GM23338 (cell line): Measurements from ENCODE around the gene DCTN5. TPM values are rescaled to one million over a fixed set of nuclear protein-coding genes. Genes with fewer than 3 reads are reported as not detected.

ENCODE experiments used
- ATAC-seq: fragments of 200-7000 bp; cut with Tn5 transposase; 3 replicates; pipeline ENCODE4 v1.9.1; 2020
- DNase-seq: peaks from one replicate; pipeline ENCODE4 v3.0.0-alpha.2; 2015; ENCODE audit warnings: low spot score
- H2AFZ ChIP-seq: fragments of 200-600 bp; sonication (generic); 2 replicates; pipeline ENCODE4 v1.8.0; 2016; ENCODE audit warnings: antibody characterized with exemption, mild to moderate bottlenecking, moderate library complexity
- H3F3A ChIP-seq: fragments of 200-600 bp; sonication (generic); replicated peaks from 2 replicates; pipeline ENCODE4 v1.8.0; 2017; ENCODE audit warnings: antibody characterized with exemption, mixed run types, low read depth
- H3K27ac ChIP-seq: fragments of 200-600 bp; sonication (generic); 2 replicates; pipeline ENCODE4 v1.6.1; 2016; ENCODE audit warnings: low read depth
- H3K27me3 ChIP-seq: fragments of 200-600 bp; sonication (generic); 2 replicates; pipeline ENCODE4 v1.8.0; 2016; ENCODE audit warnings: mild to moderate bottlenecking, mixed run types, moderate library complexity; ENCODE audit not compliant: insufficient read depth
- H3K36me3 ChIP-seq: fragments of 200-600 bp; sonication (generic); 2 replicates; pipeline ENCODE4 v1.8.0; 2016; ENCODE audit warnings: mild to moderate bottlenecking; ENCODE audit not compliant: insufficient read depth
- H3K4me1 ChIP-seq: fragments of 200-600 bp; sonication (generic); 2 replicates; pipeline ENCODE4 v1.8.0; 2016; ENCODE audit warnings: mild to moderate bottlenecking, moderate library complexity; ENCODE audit not compliant: insufficient read depth
- H3K4me2 ChIP-seq: fragments of 200-600 bp; sonication (generic); 2 replicates; pipeline ENCODE4 v1.7.1; 2017; ENCODE audit warnings: mixed run types
- H3K4me3 ChIP-seq: fragments of 200-600 bp; sonication (generic); 2 replicates; pipeline ENCODE4 v1.6.1; 2016; ENCODE audit warnings: mixed run types
- H3K79me2 ChIP-seq: fragments of 200-600 bp; sonication (generic); replicated peaks from 2 replicates; pipeline ENCODE4 v1.8.0; 2017; ENCODE audit warnings: mild to moderate bottlenecking; ENCODE audit not compliant: insufficient read depth
- H3K9me2 ChIP-seq: fragments of 200-600 bp; sonication (generic); 2 replicates; pipeline ENCODE4 v1.8.0; 2017; ENCODE audit not compliant: insufficient read depth
- H4K20me1 ChIP-seq: fragments of 200-600 bp; sonication (generic); replicated peaks from 2 replicates; pipeline ENCODE4 v1.8.0; 2017; ENCODE audit warnings: mild to moderate bottlenecking; ENCODE audit not compliant: insufficient read depth
- H3K27ac Mint-ChIP-seq: 2 replicates; pipeline ENCODE4 v1.8.0; 2020; ENCODE audit warnings: inconsistent platforms, mild to moderate bottlenecking, moderate library complexity, mixed read lengths
- H3K27me3 Mint-ChIP-seq: 3 replicates; pipeline ENCODE4 v1.8.0; 2022; ENCODE audit warnings: low read depth, mild to moderate bottlenecking, moderate library complexity, mixed read lengths, inconsistent platforms; ENCODE audit not compliant: insufficient read depth, poor library complexity
- H3K36me3 Mint-ChIP-seq: 3 replicates; pipeline ENCODE4 v1.8.0; 2021; ENCODE audit warnings: low read depth, mild to moderate bottlenecking, inconsistent platforms, moderate library complexity, mixed read lengths
- H3K4me1 Mint-ChIP-seq: 3 replicates; pipeline ENCODE4 v1.8.0; 2020; ENCODE audit warnings: mild to moderate bottlenecking, inconsistent platforms, mixed read lengths
- H3K4me3 Mint-ChIP-seq: 3 replicates; pipeline ENCODE4 v1.8.0; 2021; ENCODE audit warnings: moderate library complexity, mild to moderate bottlenecking, inconsistent platforms, mixed read lengths
- H3K9me3 Mint-ChIP-seq: 3 replicates; pipeline ENCODE4 v1.8.0; 2020; ENCODE audit warnings: moderate library complexity, mild to moderate bottlenecking, inconsistent platforms, mixed read lengths
- CREB1 ChIP-seq: fragments of 250-450 bp; sonication (Bioruptor Pico); IDR thresholded peaks from 2 replicates; pipeline ENCODE4 v1.5.0; 2020; ENCODE audit warnings: low read depth, mild to moderate bottlenecking, moderate library complexity
- CTCF ChIP-seq, 2 experiments: fragments of 200-600 bp in 1 of 2; sonication (generic) in 1 of 2; conservative IDR thresholded peaks; 2 replicates each; pipeline versions ENCODE4 v1.5.1 to v1.6.1; 2016 to 2017; ENCODE audit warnings: antibody characterized with exemption in 2 of 2, low read depth in 2 of 2, mild to moderate bottlenecking in 2 of 2, moderate library complexity in 1 of 2
- ETS1 ChIP-seq: IDR thresholded peaks from 2 replicates; pipeline ENCODE4 v1.6.1; 2016; ENCODE audit warnings: antibody characterized with exemption
- EZH2 ChIP-seq: fragments of 200-600 bp; sonication (generic); IDR thresholded peaks from one replicate; pipeline ENCODE4 v1.8.0; 2017; ENCODE audit warnings: antibody characterized with exemption, mild to moderate bottlenecking, low read depth; ENCODE audit not compliant: unreplicated experiment
- EZH2phosphoT487 ChIP-seq: fragments of 200-600 bp; sonication (generic); IDR thresholded peaks from one replicate; pipeline ENCODE4 v1.8.1; 2018; ENCODE audit warnings: antibody characterized with exemption; ENCODE audit not compliant: unreplicated experiment
- JUNB ChIP-seq: IDR thresholded peaks from one replicate; pipeline ENCODE4 v1.6.1; 2016; ENCODE audit warnings: antibody characterized with exemption; ENCODE audit not compliant: unreplicated experiment
- NANOG ChIP-seq: IDR thresholded peaks from 2 replicates; pipeline ENCODE4 v1.6.1; 2016; ENCODE audit warnings: antibody characterized with exemption, borderline replicate concordance
- POLR2AphosphoS5 ChIP-seq: IDR thresholded peaks from 2 replicates; pipeline ENCODE4 v1.6.1; 2016; ENCODE audit warnings: antibody characterized with exemption, low read depth
- STAT1 ChIP-seq: IDR thresholded peaks from one replicate; pipeline ENCODE4 v1.6.1; 2016; ENCODE audit warnings: antibody characterized with exemption; ENCODE audit not compliant: unreplicated experiment
- ZNF462 ChIP-seq: fragments of 250-450 bp; sonication (Bioruptor Pico); IDR thresholded peaks from 2 replicates; pipeline ENCODE4 v1.5.0; 2020; ENCODE audit warnings: mild to moderate bottlenecking, moderate library complexity
- polyA plus RNA-seq: library from polyadenylated mRNA; unstranded; fragments of >200 nt; fragmentation: Nextera tagmentation; extraction: Ambion mirVana; gene quantifications from 2 replicates; pipeline ENCODE4 v1.2.1, GENCODE V29; 2016
- total RNA-seq: library from RNA; depleted of rRNA; stranded (reverse); fragments of >200 nt; shearing (Covaris generic); gene quantifications from 2 replicates; pipeline ENCODE4 v1.2.3, GENCODE V29; 2014
- TF ChIP-seq, protein P1 (sequence below): IDR thresholded peaks from one replicate; pipeline ENCODE4 v1.6.1; 2018; ENCODE audit warnings: antibody characterized with exemption; ENCODE audit not compliant: unreplicated experiment

DCTN5 gene
- total and polyA plus RNA-seq, 2 experiments from 2014 or later: 11.5 to 69.6 TPM

DNA sequence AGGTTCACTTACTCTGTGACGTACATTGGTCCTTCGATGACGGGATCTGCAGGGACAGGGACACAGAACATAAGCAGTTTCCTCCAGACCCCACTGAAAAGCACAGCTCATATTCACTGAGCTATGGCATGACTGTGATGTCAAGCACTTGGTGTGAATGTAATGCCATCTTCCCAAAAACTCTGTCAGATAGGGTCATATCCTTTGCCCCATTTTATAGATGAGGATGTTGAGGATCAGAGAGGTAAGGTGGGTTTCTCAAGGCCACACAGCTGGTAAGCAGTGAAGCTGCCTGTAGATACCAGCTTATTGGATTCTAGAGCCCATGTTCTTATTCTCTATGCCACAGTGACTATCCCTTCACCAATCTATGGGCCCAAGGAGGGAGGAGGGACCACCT is 69.2 kb downstream of the DCTN5 start (continued):
- TF ChIP-seq NANOG: no peak
- TF ChIP-seq EZH2phosphoT487: no peak
- no peak for TF ChIP-seq POLR2AphosphoS5
- TF ChIP-seq STAT1: no peak
- TF ChIP-seq, protein P1, sequence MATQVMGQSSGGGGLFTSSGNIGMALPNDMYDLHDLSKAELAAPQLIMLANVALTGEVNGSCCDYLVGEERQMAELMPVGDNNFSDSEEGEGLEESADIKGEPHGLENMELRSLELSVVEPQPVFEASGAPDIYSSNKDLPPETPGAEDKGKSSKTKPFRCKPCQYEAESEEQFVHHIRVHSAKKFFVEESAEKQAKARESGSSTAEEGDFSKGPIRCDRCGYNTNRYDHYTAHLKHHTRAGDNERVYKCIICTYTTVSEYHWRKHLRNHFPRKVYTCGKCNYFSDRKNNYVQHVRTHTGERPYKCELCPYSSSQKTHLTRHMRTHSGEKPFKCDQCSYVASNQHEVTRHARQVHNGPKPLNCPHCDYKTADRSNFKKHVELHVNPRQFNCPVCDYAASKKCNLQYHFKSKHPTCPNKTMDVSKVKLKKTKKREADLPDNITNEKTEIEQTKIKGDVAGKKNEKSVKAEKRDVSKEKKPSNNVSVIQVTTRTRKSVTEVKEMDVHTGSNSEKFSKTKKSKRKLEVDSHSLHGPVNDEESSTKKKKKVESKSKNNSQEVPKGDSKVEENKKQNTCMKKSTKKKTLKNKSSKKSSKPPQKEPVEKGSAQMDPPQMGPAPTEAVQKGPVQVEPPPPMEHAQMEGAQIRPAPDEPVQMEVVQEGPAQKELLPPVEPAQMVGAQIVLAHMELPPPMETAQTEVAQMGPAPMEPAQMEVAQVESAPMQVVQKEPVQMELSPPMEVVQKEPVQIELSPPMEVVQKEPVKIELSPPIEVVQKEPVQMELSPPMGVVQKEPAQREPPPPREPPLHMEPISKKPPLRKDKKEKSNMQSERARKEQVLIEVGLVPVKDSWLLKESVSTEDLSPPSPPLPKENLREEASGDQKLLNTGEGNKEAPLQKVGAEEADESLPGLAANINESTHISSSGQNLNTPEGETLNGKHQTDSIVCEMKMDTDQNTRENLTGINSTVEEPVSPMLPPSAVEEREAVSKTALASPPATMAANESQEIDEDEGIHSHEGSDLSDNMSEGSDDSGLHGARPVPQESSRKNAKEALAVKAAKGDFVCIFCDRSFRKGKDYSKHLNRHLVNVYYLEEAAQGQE: no peak
- no peak for TF ChIP-seq ETS1

DNA sequence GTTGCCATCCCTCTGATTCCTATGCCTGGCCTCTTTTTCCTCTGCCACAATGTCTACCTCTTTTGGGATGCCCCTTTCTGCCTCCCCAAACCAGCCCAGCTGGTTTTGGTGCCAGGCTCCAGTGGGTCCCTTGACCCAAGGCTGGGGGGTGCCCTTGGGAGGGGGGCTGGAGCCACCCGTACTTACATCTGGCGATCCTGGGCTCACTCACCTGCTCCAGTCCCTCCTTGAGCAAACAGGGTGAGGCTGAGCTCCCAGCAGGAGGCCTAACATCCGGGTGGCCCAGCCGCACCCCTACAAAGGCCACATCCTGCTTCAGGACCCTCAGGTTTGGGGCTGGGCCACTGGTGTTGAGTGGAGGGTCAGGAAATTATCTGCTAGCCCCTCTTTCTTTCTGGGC is 70.5 kb downstream of the DCTN5 start:
- H3K27me3 Mint-ChIP-seq: peaks cover 21% of the 10 kb centered on the region
- ATAC-seq: no peak
- DNase-seq: no peak
- no peak overlapping the region for H2AFZ ChIP-seq
- no peak overlapping the region for H3K4me3 ChIP-seq
- 0 out of 2 replicates have a peak, but pooled peaks cover 5% of the 10 kb centered on the region for H3K4me1 ChIP-seq
- H3K9me3 Mint-ChIP-seq: peaks cover 20% of the 10 kb centered on the region
- peaks cover 3% of the 10 kb centered on the region; the same call in 2 of the 3 replicates for H3K4me1 Mint-ChIP-seq
- no peak overlapping the region for H3K4me2 ChIP-seq
- H3K4me3 Mint-ChIP-seq: 0 out of 3 replicates have a peak overlapping the region, but pooled peaks have one; percentile 6
- no peak overlapping the region for H3K27ac Mint-ChIP-seq
- H3K36me3 Mint-ChIP-seq: peaks cover 17% of the 10 kb centered on the region; the same call in 2 of the 3 replicates
- no peak overlapping the region for H3K27ac ChIP-seq
- peaks cover 37% of the 10 kb centered on the region for H3K27me3 ChIP-seq
- no peaks in the 10 kb centered on the region for H3K36me3 ChIP-seq
- no peaks in the 10 kb centered on the region; the same call in 1 of the 2 replicates for H3K9me2 ChIP-seq
- no peaks in the 10 kb centered on the region for H3F3A ChIP-seq
- no peaks in the 10 kb centered on the region for H4K20me1 ChIP-seq
- H3K79me2 ChIP-seq: no peaks in the 10 kb centered on the region
- TF ChIP-seq EZH2 (no peak), POLR2AphosphoS5 (no peak), JUNB (no peak), NANOG (no peak), CREB1 (CRISPR knock-in tag) (no peak), ZNF462 (CRISPR knock-in tag) (no peak), ETS1 (no peak), CTCF (conservative IDR thresholded peaks at IDR 0.05; ENCODE audit: low read depth in 2 of 2) (no peak)
